H1 (cell line): Measurements from ENCODE around the gene PSKH1. TPM values are rescaled to one million over a fixed set of nuclear protein-coding genes. Genes with fewer than 3 reads are reported as not detected.

Experiments
- CTCF ChIA-PET: fragments of 300-600 bp; sonication (Branson Sonifier 250); formaldehyde crosslinking; loops from one replicate; lab custom pipeline; 2021; ENCODE audit not compliant: partially characterized antibody; lab: Charles Lee
- POLR2A ChIA-PET: fragments of 300-600 bp; sonication (Branson Sonifier 250); formaldehyde crosslinking; loops from one replicate; lab custom pipeline; 2021; ENCODE audit warnings: inconsistent platforms; ENCODE audit not compliant: partially characterized antibody; lab: Charles Lee
- DNase-seq, 2 experiments: peaks; one replicate each; pipeline versions ENCODE4 v3.0.0 to v3.0.0-alpha.2; 2010 to 2022; ENCODE audit warnings: low spot score in 2 of 2, low read depth in 1 of 2, mixed read lengths in 1 of 2
- FAIRE-seq: peaks from 2 replicates; lab custom pipeline; 2011; peaks lifted over from hg19 to GRCh38; lab: Jason Lieb, UNC
- H2AFZ ChIP-seq: 2 replicates; pipeline ENCODE4 v1.8.1; 2012; ENCODE audit warnings: low read length, inconsistent platforms
- H2AK5ac ChIP-seq: 2 replicates; pipeline ENCODE4 v1.6.1; 2013; ENCODE audit warnings: low read depth, low read length
- H2BK120ac ChIP-seq: replicated peaks from 2 replicates; pipeline ENCODE3; 2013; ENCODE audit warnings: low read depth, low read length, inconsistent platforms
- H2BK12ac ChIP-seq: 2 replicates; pipeline ENCODE4 v1.6.1; 2013; ENCODE audit warnings: low read depth, low read length
- H2BK15ac ChIP-seq: 2 replicates; pipeline ENCODE4 v1.6.1; 2013; ENCODE audit warnings: low read length
- H2BK20ac ChIP-seq: 2 replicates; pipeline ENCODE4 v1.6.1; 2013; ENCODE audit warnings: low read length
- H2BK5ac ChIP-seq: 2 replicates; pipeline ENCODE4 v1.6.1; 2013; ENCODE audit warnings: low read depth, low read length
- H3K14ac ChIP-seq: 2 replicates; pipeline ENCODE4 v1.6.1; 2013; ENCODE audit warnings: inconsistent platforms; ENCODE audit not compliant: insufficient read length
- H3K18ac ChIP-seq: 2 replicates; pipeline ENCODE4 v1.6.1; 2013; ENCODE audit warnings: low read length; ENCODE audit errors: extremely low read depth
- H3K23ac ChIP-seq: 2 replicates; pipeline ENCODE4 v1.6.1; 2013; ENCODE audit warnings: inconsistent platforms; ENCODE audit not compliant: insufficient read length
- H3K23me2 ChIP-seq: 2 replicates; pipeline ENCODE4 v1.6.1; 2013; ENCODE audit warnings: low read depth, low read length
- H3K27ac ChIP-seq: 2 replicates; pipeline ENCODE4 v1.6.1; 2011; ENCODE audit warnings: low read depth, low read length, inconsistent platforms
- H3K27me3 ChIP-seq, 4 experiments: replicated peaks in 1 of 4; 1 replicate in 1 of 4; 2 replicates in 3 of 4; pipeline versions ENCODE4 v1.6.1 to v1.8.1; 2011 to 2013; ENCODE audit warnings: low read length in 3 of 4, mild to moderate bottlenecking in 3 of 4, inconsistent platforms in 2 of 4, mixed read lengths in 2 of 4, moderate library complexity in 1 of 4; ENCODE audit not compliant: control insufficient read depth in 3 of 4, insufficient read depth in 3 of 4; ENCODE audit errors: extremely low read depth in 1 of 4
- H3K36me3 ChIP-seq, 4 experiments: 2 replicates each; pipeline versions ENCODE4 v1.6.1 to v1.8.1; 2011 to 2013; ENCODE audit warnings: mild to moderate bottlenecking in 4 of 4, low read length in 3 of 4, moderate library complexity in 2 of 4, control low read depth in 1 of 4, inconsistent platforms in 1 of 4; ENCODE audit not compliant: insufficient read depth in 4 of 4, control insufficient read depth in 2 of 4
- H3K4ac ChIP-seq: replicated peaks from 2 replicates; pipeline ENCODE3; 2013; ENCODE audit warnings: low read length, low read depth, mixed read lengths, inconsistent platforms; ENCODE audit not compliant: insufficient read length
- H3K4me1 ChIP-seq, 4 experiments: replicated peaks in 1 of 4; 1 replicate in 1 of 4; 2 replicates in 3 of 4; pipeline versions ENCODE4 v1.6.1 to v1.8.1; 2011 to 2013; ENCODE audit warnings: low read length in 3 of 4, inconsistent platforms in 2 of 4, mixed read lengths in 1 of 4; ENCODE audit not compliant: insufficient read depth in 4 of 4, control insufficient read depth in 3 of 4
- H3K4me2 ChIP-seq, 2 experiments: 2 replicates each; pipeline versions ENCODE4 v1.6.1 to v1.8.1; 2011 to 2013; ENCODE audit warnings: low read depth in 2 of 2, low read length in 2 of 2, control low read depth in 1 of 2, inconsistent platforms in 1 of 2, mild to moderate bottlenecking in 1 of 2; ENCODE audit not compliant: insufficient read depth in 1 of 2
- H3K4me3 ChIP-seq, 4 experiments: fragments of 200-600, 300-600 bp in 1 of 4; sonication (generic), shearing (Covaris generic), sonication (Bioruptor Twin) in 1 of 4; 2 replicates each; pipeline versions ENCODE4 v1.5.1 to v1.8.1; 2011 to 2016; ENCODE audit warnings: low read length in 4 of 4, low read depth in 3 of 4, control low read depth in 2 of 4, inconsistent platforms in 2 of 4, mild to moderate bottlenecking in 2 of 4, mixed read lengths in 1 of 4, moderate library complexity in 1 of 4; ENCODE audit not compliant: insufficient read depth in 2 of 4; ENCODE audit errors: extremely low read depth in 1 of 4
- H3K56ac ChIP-seq: replicated peaks from 2 replicates; pipeline ENCODE3; 2013; ENCODE audit warnings: low read depth, mild to moderate bottlenecking, mixed read lengths, low read length, inconsistent platforms; ENCODE audit not compliant: insufficient read length
- H3K79me1 ChIP-seq: 2 replicates; pipeline ENCODE4 v1.6.1; 2013; ENCODE audit warnings: low read depth, low read length, control low read depth
- H3K79me2 ChIP-seq, 2 experiments: 2 replicates each; pipeline versions ENCODE4 v1.6.1 to v1.8.1; 2012 to 2013; ENCODE audit warnings: low read length in 2 of 2, mild to moderate bottlenecking in 2 of 2, inconsistent platforms in 1 of 2; ENCODE audit not compliant: insufficient read depth in 2 of 2, control insufficient read depth in 1 of 2
- H3K9ac ChIP-seq, 4 experiments: replicated peaks in 1 of 4; 1 replicate in 1 of 4; 2 replicates in 3 of 4; pipeline versions ENCODE4 v1.6.1 to v1.8.1; 2011 to 2013; ENCODE audit warnings: low read depth in 3 of 4, low read length in 3 of 4, control low read depth in 2 of 4, mild to moderate bottlenecking in 2 of 4, moderate library complexity in 2 of 4, inconsistent platforms in 1 of 4; ENCODE audit errors: extremely low read depth in 1 of 4
- H3K9me3 ChIP-seq, 2 experiments: 2 replicates each; pipeline versions ENCODE4 v1.6.1 to v1.8.1; 2012 to 2013; ENCODE audit warnings: mild to moderate bottlenecking in 2 of 2, moderate library complexity in 2 of 2, control low read depth in 1 of 2, inconsistent platforms in 1 of 2, low read depth in 1 of 2, low read length in 1 of 2, mixed read lengths in 1 of 2; ENCODE audit not compliant: insufficient read depth in 2 of 2
- H4K20me1 ChIP-seq, 2 experiments: replicated peaks in 1 of 2; 2 replicates each; pipeline versions ENCODE3 to v1.8.1; 2011 to 2013; ENCODE audit warnings: inconsistent platforms in 2 of 2, low read length in 2 of 2, mild to moderate bottlenecking in 1 of 2; ENCODE audit not compliant: insufficient read depth in 2 of 2, control insufficient read depth in 1 of 2
- H4K5ac ChIP-seq: 2 replicates; pipeline ENCODE4 v1.6.1; 2013; ENCODE audit warnings: low read length, low read depth, mixed read lengths, inconsistent platforms; ENCODE audit not compliant: insufficient read length
- H4K8ac ChIP-seq: 2 replicates; pipeline ENCODE4 v1.8.0; 2013; ENCODE audit warnings: mild to moderate bottlenecking, moderate library complexity, low read length, inconsistent platforms; ENCODE audit not compliant: insufficient read depth; ENCODE audit errors: extremely low read depth
- H4K91ac ChIP-seq: replicated peaks from 2 replicates; pipeline ENCODE3; 2013; ENCODE audit warnings: low read length, mixed read lengths, inconsistent platforms; ENCODE audit not compliant: insufficient read length
- BACH1 ChIP-seq: IDR thresholded peaks from 2 replicates; pipeline ENCODE4 v1.6.1; 2012; ENCODE audit warnings: low read length, improper control_type of control experiment
- JUN ChIP-seq: IDR thresholded peaks from 2 replicates; pipeline ENCODE4 v1.6.1; 2011; ENCODE audit warnings: low read depth, mild to moderate bottlenecking, improper control_type of control experiment, low read length
- KDM5A ChIP-seq: fragments of 200-600 bp; IDR thresholded peaks from 2 replicates; pipeline ENCODE4 v1.7.1; 2012; ENCODE audit warnings: mild to moderate bottlenecking, low read length, inconsistent platforms, mixed read lengths
- NANOG ChIP-seq: IDR thresholded peaks from 2 replicates; pipeline ENCODE4 v1.6.1; 2011; ENCODE audit warnings: low read length, low read depth, mild to moderate bottlenecking, inconsistent platforms; ENCODE audit not compliant: insufficient read depth, poor library complexity, severe bottlenecking
- POLR2A ChIP-seq, 2 experiments: IDR thresholded peaks; 1 replicate in 1 of 2; 2 replicates in 1 of 2; pipeline ENCODE4 v1.6.1; 2011; ENCODE audit warnings: low read depth in 2 of 2, low read length in 2 of 2, mild to moderate bottlenecking in 2 of 2; ENCODE audit errors: control extremely low read depth in 1 of 2
- SUZ12 ChIP-seq: fragments of 200-600 bp; sonication (generic); IDR thresholded peaks from 2 replicates; pipeline ENCODE4 v1.6.1; 2012; ENCODE audit warnings: mild to moderate bottlenecking, inconsistent platforms, low read length, moderate library complexity, mixed read lengths
- TEAD4 ChIP-seq: IDR thresholded peaks from 2 replicates; pipeline ENCODE4 v1.6.1; 2012; ENCODE audit warnings: low read depth, low read length, inconsistent platforms, mixed read lengths
- ZNF274 ChIP-seq: IDR thresholded peaks from 2 replicates; pipeline ENCODE4 v1.7.0; 2012; ENCODE audit warnings: low read length, borderline replicate concordance; ENCODE audit errors: extremely low read depth
- WGBS, 2 experiments: shearing (Covaris generic) in 1 of 2; methylation state at CpG; one replicate each; pipeline versions ENCODE4 v1.1.6 to v1.1.7; 2013 to 2015; ENCODE audit warnings: low lambda C conversion rate in 2 of 2, mixed read lengths in 2 of 2, inconsistent platforms in 1 of 2, low coverage in 1 of 2, missing lambda C conversion rate in 1 of 2; ENCODE audit not compliant: insufficient replicate concordance in 2 of 2, insufficient coverage in 1 of 2, insufficient read length in 1 of 2; ENCODE audit errors: extremely low coverage in 1 of 2, missing lambda C conversion rate in 1 of 2; 5-methylcytosine and 5-hydroxymethylcytosine counted together
- polyA plus RNA-seq, 7 experiments: library from polyadenylated mRNA; depleted of rRNA in 3 of 7; stranded (reverse) in 5 of 7; unstranded in 2 of 7; fragments of >200 nt in 5 of 7; fragments of 200-250 nt in 2 of 7; gene quantifications; 1 replicate in 5 of 7; 2 replicates in 1 of 7; 4 replicates in 1 of 7; pipeline versions ENCODE4 v1.2.1 to v1.2.3, GENCODE V29; 2011 to 2013; ENCODE audit warnings: missing spikeins in 2 of 7, mixed read lengths in 2 of 7
- total RNA-seq: library from RNA; stranded (reverse); fragmentation: NEBNext Ultra II Directional; extraction: Animal tissue kit (Norgen Biotek cat#: 25700); gene quantifications from 2 replicates; pipeline ENCODE4 v1.2.1, GENCODE V29; 2021
- TF ChIP-seq, protein P1 (sequence below): IDR thresholded peaks from 2 replicates; pipeline ENCODE4 v1.6.1; 2012; ENCODE audit warnings: inconsistent platforms
- TF ChIP-seq, protein P2 (sequence below), 3 experiments: IDR thresholded peaks; 1 replicate in 2 of 3; 2 replicates in 1 of 3; pipeline versions ENCODE4 v1.5.1 to v1.6.1; 2011; ENCODE audit warnings: low read length in 3 of 3, mild to moderate bottlenecking in 3 of 3, inconsistent platforms in 2 of 3, low read depth in 1 of 3, moderate library complexity in 1 of 3; ENCODE audit not compliant: insufficient read depth in 1 of 3; ENCODE audit errors: control extremely low read depth in 1 of 3
- TF ChIP-seq, protein P3 (sequence below): IDR thresholded peaks from 2 replicates; pipeline ENCODE4 v1.6.1; 2011; ENCODE audit warnings: low read depth, mild to moderate bottlenecking, low read length; ENCODE audit not compliant: insufficient read depth

The PSKH1 gene
- total and polyA plus RNA-seq, 2 of the 8 experiments (the other 6 are each of a cell fraction or from before 2014, with no cell fraction given) = 24.8 to 51.0 TPM

DNA sequence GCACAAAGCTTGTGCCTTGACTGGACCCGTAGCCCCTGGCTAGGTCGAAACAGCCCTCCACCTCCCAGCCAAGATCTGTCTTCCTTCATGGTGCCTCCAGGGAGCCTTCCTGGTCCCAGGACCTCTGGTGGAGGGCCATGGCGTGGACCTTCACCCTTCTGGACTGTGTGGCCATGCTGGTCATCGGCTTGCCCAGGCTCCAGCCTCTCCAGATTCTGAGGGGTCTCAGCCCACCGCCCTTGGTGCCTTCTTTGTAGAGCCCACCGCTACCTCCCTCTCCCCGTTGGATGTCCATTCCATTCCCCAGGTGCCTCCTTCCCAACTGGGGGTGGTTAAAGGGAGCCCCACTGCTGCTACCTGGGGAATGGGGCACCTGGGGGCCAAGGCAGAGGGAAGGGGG lies 35.1 kb downstream of the PSKH1 start:
- no peak overlapping the region for H3K4me2 ChIP-seq
- H2AFZ ChIP-seq = no peak overlapping the region
- H2BK12ac ChIP-seq = no peak overlapping the region
- no peak overlapping the region for H3K14ac ChIP-seq
- H4K5ac ChIP-seq = no peak overlapping the region
- H3K18ac ChIP-seq = no peak overlapping the region
- ChIA-PET CTCF (interaction anchor here (0.9 to 27.1 kb wide), 15 partner anchors 8 to 408 kb away, joined by 3 to 623 read pairs (median 6); partner anchors contain the start of genes EDC4, NRN1L and PSKH1), POLR2A (interaction anchor here (1.3 to 7.5 kb wide), 4 partner anchors 7 to 44 kb away, joined by 4 to 43 read pairs (median 28); partner anchors contain the start of genes LCAT, NRN1L and PSMB10)
- H3K56ac ChIP-seq = no peak overlapping the region
- no peak overlapping the region for H3K9ac ChIP-seq
- H4K20me1 ChIP-seq = peaks cover 7 to 27% of the 10 kb centered on the region in 2 experiments
- H2BK120ac ChIP-seq = no peak overlapping the region
- no peak overlapping the region for H3K4ac ChIP-seq
- no peak overlapping the region for H3K23ac ChIP-seq
- H3K27ac ChIP-seq = no peak overlapping the region
- H3K4me3 ChIP-seq = no peak overlapping the region
- peaks cover 0 to 8% (median 4%) of the 10 kb centered on the region in 4 experiments; a peak in 5 of 7 replicates for H3K4me1 ChIP-seq
- H3K79me1 ChIP-seq = no peaks in the 10 kb centered on the region
- no peak overlapping the region for H2BK15ac ChIP-seq
- no peak overlapping the region for H2BK5ac ChIP-seq
- no peaks in the 10 kb centered on the region for H3K79me2 ChIP-seq
- FAIRE-seq (no peak), DNase-seq (no peak)
- no peak overlapping the region for H2AK5ac ChIP-seq
- no peak overlapping the region for H4K91ac ChIP-seq
- H4K8ac ChIP-seq = no peak overlapping the region
- no peaks in the 10 kb centered on the region; a peak in 2 of 8 replicates for H3K36me3 ChIP-seq
- H3K27me3 ChIP-seq = no peaks in the 10 kb centered on the region
- WGBS, 2 experiments = 87% methylated on average over 7 of the region's 7 CpGs; no CpG with 5 or more reads in 1 of the 2 experiments
- no peaks in the 10 kb centered on the region for H3K9me3 ChIP-seq
- H3K23me2 ChIP-seq = no peaks in the 10 kb centered on the region
- H2BK20ac ChIP-seq = no peak overlapping the region
- TF ChIP-seq NANOG (no peak), ZNF274 (no peak), SUZ12 (no peak), BACH1 (no peak), TEAD4 (no peak), KDM5A (no peak), POLR2A (IDR thresholded peaks at IDR 0.05; ENCODE audit: control extremely low read depth in 1 of 2, low read depth in 2 of 2, low read length in 2 of 2) (no peak), JUN (no peak)
- TF ChIP-seq, protein P1, sequence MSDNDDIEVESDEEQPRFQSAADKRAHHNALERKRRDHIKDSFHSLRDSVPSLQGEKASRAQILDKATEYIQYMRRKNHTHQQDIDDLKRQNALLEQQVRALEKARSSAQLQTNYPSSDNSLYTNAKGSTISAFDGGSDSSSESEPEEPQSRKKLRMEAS = no peak
- TF ChIP-seq, protein P2, sequence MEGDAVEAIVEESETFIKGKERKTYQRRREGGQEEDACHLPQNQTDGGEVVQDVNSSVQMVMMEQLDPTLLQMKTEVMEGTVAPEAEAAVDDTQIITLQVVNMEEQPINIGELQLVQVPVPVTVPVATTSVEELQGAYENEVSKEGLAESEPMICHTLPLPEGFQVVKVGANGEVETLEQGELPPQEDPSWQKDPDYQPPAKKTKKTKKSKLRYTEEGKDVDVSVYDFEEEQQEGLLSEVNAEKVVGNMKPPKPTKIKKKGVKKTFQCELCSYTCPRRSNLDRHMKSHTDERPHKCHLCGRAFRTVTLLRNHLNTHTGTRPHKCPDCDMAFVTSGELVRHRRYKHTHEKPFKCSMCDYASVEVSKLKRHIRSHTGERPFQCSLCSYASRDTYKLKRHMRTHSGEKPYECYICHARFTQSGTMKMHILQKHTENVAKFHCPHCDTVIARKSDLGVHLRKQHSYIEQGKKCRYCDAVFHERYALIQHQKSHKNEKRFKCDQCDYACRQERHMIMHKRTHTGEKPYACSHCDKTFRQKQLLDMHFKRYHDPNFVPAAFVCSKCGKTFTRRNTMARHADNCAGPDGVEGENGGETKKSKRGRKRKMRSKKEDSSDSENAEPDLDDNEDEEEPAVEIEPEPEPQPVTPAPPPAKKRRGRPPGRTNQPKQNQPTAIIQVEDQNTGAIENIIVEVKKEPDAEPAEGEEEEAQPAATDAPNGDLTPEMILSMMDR (IDR thresholded peaks at IDR 0.05; ENCODE audit: control extremely low read depth in 1 of 3, insufficient read depth in 1 of 3, low read depth in 1 of 3, low read length in 3 of 3) = no peak
- TF ChIP-seq, protein P3, sequence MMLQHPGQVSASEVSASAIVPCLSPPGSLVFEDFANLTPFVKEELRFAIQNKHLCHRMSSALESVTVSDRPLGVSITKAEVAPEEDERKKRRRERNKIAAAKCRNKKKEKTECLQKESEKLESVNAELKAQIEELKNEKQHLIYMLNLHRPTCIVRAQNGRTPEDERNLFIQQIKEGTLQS = no peak
